H1 (cell line): Measurements from ENCODE around the gene HIVEP2. TPM values are rescaled to one million over a fixed set of nuclear protein-coding genes. Genes with fewer than 3 reads are reported as not detected.

ENCODE experiments used
- CTCF ChIA-PET: fragments of 300-600 bp; sonication (Branson Sonifier 250); formaldehyde crosslinking; loops from one replicate; lab custom pipeline; 2021; ENCODE audit not compliant: partially characterized antibody; lab: Charles Lee
- POLR2A ChIA-PET: fragments of 300-600 bp; sonication (Branson Sonifier 250); formaldehyde crosslinking; loops from one replicate; lab custom pipeline; 2021; ENCODE audit warnings: inconsistent platforms; ENCODE audit not compliant: partially characterized antibody; lab: Charles Lee
- DNase-seq, 2 experiments: peaks; one replicate each; pipeline versions ENCODE4 v3.0.0 to v3.0.0-alpha.2; 2010 to 2022; ENCODE audit warnings: low spot score in 2 of 2, low read depth in 1 of 2, mixed read lengths in 1 of 2
- FAIRE-seq: peaks from 2 replicates; lab custom pipeline; 2011; peaks lifted over from hg19 to GRCh38; lab: Jason Lieb, UNC
- H2AFZ ChIP-seq: 2 replicates; pipeline ENCODE4 v1.8.1; 2012; ENCODE audit warnings: low read length, inconsistent platforms
- H2AK5ac ChIP-seq: 2 replicates; pipeline ENCODE4 v1.6.1; 2013; ENCODE audit warnings: low read depth, low read length
- H2BK120ac ChIP-seq: replicated peaks from 2 replicates; pipeline ENCODE3; 2013; ENCODE audit warnings: low read depth, low read length, inconsistent platforms
- H2BK12ac ChIP-seq: 2 replicates; pipeline ENCODE4 v1.6.1; 2013; ENCODE audit warnings: low read depth, low read length
- H2BK15ac ChIP-seq: 2 replicates; pipeline ENCODE4 v1.6.1; 2013; ENCODE audit warnings: low read length
- H2BK20ac ChIP-seq: 2 replicates; pipeline ENCODE4 v1.6.1; 2013; ENCODE audit warnings: low read length
- H2BK5ac ChIP-seq: 2 replicates; pipeline ENCODE4 v1.6.1; 2013; ENCODE audit warnings: low read depth, low read length
- H3K14ac ChIP-seq: 2 replicates; pipeline ENCODE4 v1.6.1; 2013; ENCODE audit warnings: inconsistent platforms; ENCODE audit not compliant: insufficient read length
- H3K18ac ChIP-seq: 2 replicates; pipeline ENCODE4 v1.6.1; 2013; ENCODE audit warnings: low read length; ENCODE audit errors: extremely low read depth
- H3K23ac ChIP-seq: 2 replicates; pipeline ENCODE4 v1.6.1; 2013; ENCODE audit warnings: inconsistent platforms; ENCODE audit not compliant: insufficient read length
- H3K23me2 ChIP-seq: 2 replicates; pipeline ENCODE4 v1.6.1; 2013; ENCODE audit warnings: low read depth, low read length
- H3K27ac ChIP-seq: 2 replicates; pipeline ENCODE4 v1.6.1; 2011; ENCODE audit warnings: low read depth, low read length, inconsistent platforms
- H3K27me3 ChIP-seq, 4 experiments: replicated peaks in 1 of 4; 1 replicate in 1 of 4; 2 replicates in 3 of 4; pipeline versions ENCODE4 v1.6.1 to v1.8.1; 2011 to 2013; ENCODE audit warnings: low read length in 3 of 4, mild to moderate bottlenecking in 3 of 4, inconsistent platforms in 2 of 4, mixed read lengths in 2 of 4, moderate library complexity in 1 of 4; ENCODE audit not compliant: control insufficient read depth in 3 of 4, insufficient read depth in 3 of 4; ENCODE audit errors: extremely low read depth in 1 of 4
- H3K36me3 ChIP-seq, 4 experiments: 2 replicates each; pipeline versions ENCODE4 v1.6.1 to v1.8.1; 2011 to 2013; ENCODE audit warnings: mild to moderate bottlenecking in 4 of 4, low read length in 3 of 4, moderate library complexity in 2 of 4, control low read depth in 1 of 4, inconsistent platforms in 1 of 4; ENCODE audit not compliant: insufficient read depth in 4 of 4, control insufficient read depth in 2 of 4
- H3K4ac ChIP-seq: replicated peaks from 2 replicates; pipeline ENCODE3; 2013; ENCODE audit warnings: low read length, low read depth, mixed read lengths, inconsistent platforms; ENCODE audit not compliant: insufficient read length
- H3K4me1 ChIP-seq, 4 experiments: replicated peaks in 1 of 4; 1 replicate in 1 of 4; 2 replicates in 3 of 4; pipeline versions ENCODE4 v1.6.1 to v1.8.1; 2011 to 2013; ENCODE audit warnings: low read length in 3 of 4, inconsistent platforms in 2 of 4, mixed read lengths in 1 of 4; ENCODE audit not compliant: insufficient read depth in 4 of 4, control insufficient read depth in 3 of 4
- H3K4me2 ChIP-seq, 2 experiments: 2 replicates each; pipeline versions ENCODE4 v1.6.1 to v1.8.1; 2011 to 2013; ENCODE audit warnings: low read depth in 2 of 2, low read length in 2 of 2, control low read depth in 1 of 2, inconsistent platforms in 1 of 2, mild to moderate bottlenecking in 1 of 2; ENCODE audit not compliant: insufficient read depth in 1 of 2
- H3K4me3 ChIP-seq, 4 experiments: fragments of 200-600, 300-600 bp in 1 of 4; sonication (generic), shearing (Covaris generic), sonication (Bioruptor Twin) in 1 of 4; 2 replicates each; pipeline versions ENCODE4 v1.5.1 to v1.8.1; 2011 to 2016; ENCODE audit warnings: low read length in 4 of 4, low read depth in 3 of 4, control low read depth in 2 of 4, inconsistent platforms in 2 of 4, mild to moderate bottlenecking in 2 of 4, mixed read lengths in 1 of 4, moderate library complexity in 1 of 4; ENCODE audit not compliant: insufficient read depth in 2 of 4; ENCODE audit errors: extremely low read depth in 1 of 4
- H3K56ac ChIP-seq: replicated peaks from 2 replicates; pipeline ENCODE3; 2013; ENCODE audit warnings: low read depth, mild to moderate bottlenecking, mixed read lengths, low read length, inconsistent platforms; ENCODE audit not compliant: insufficient read length
- H3K79me1 ChIP-seq: 2 replicates; pipeline ENCODE4 v1.6.1; 2013; ENCODE audit warnings: low read depth, low read length, control low read depth
- H3K79me2 ChIP-seq, 2 experiments: 2 replicates each; pipeline versions ENCODE4 v1.6.1 to v1.8.1; 2012 to 2013; ENCODE audit warnings: low read length in 2 of 2, mild to moderate bottlenecking in 2 of 2, inconsistent platforms in 1 of 2; ENCODE audit not compliant: insufficient read depth in 2 of 2, control insufficient read depth in 1 of 2
- H3K9ac ChIP-seq, 4 experiments: replicated peaks in 1 of 4; 1 replicate in 1 of 4; 2 replicates in 3 of 4; pipeline versions ENCODE4 v1.6.1 to v1.8.1; 2011 to 2013; ENCODE audit warnings: low read depth in 3 of 4, low read length in 3 of 4, control low read depth in 2 of 4, mild to moderate bottlenecking in 2 of 4, moderate library complexity in 2 of 4, inconsistent platforms in 1 of 4; ENCODE audit errors: extremely low read depth in 1 of 4
- H3K9me3 ChIP-seq, 2 experiments: 2 replicates each; pipeline versions ENCODE4 v1.6.1 to v1.8.1; 2012 to 2013; ENCODE audit warnings: mild to moderate bottlenecking in 2 of 2, moderate library complexity in 2 of 2, control low read depth in 1 of 2, inconsistent platforms in 1 of 2, low read depth in 1 of 2, low read length in 1 of 2, mixed read lengths in 1 of 2; ENCODE audit not compliant: insufficient read depth in 2 of 2
- H4K20me1 ChIP-seq, 2 experiments: replicated peaks in 1 of 2; 2 replicates each; pipeline versions ENCODE3 to v1.8.1; 2011 to 2013; ENCODE audit warnings: inconsistent platforms in 2 of 2, low read length in 2 of 2, mild to moderate bottlenecking in 1 of 2; ENCODE audit not compliant: insufficient read depth in 2 of 2, control insufficient read depth in 1 of 2
- H4K5ac ChIP-seq: 2 replicates; pipeline ENCODE4 v1.6.1; 2013; ENCODE audit warnings: low read length, low read depth, mixed read lengths, inconsistent platforms; ENCODE audit not compliant: insufficient read length
- H4K8ac ChIP-seq: 2 replicates; pipeline ENCODE4 v1.8.0; 2013; ENCODE audit warnings: mild to moderate bottlenecking, moderate library complexity, low read length, inconsistent platforms; ENCODE audit not compliant: insufficient read depth; ENCODE audit errors: extremely low read depth
- H4K91ac ChIP-seq: replicated peaks from 2 replicates; pipeline ENCODE3; 2013; ENCODE audit warnings: low read length, mixed read lengths, inconsistent platforms; ENCODE audit not compliant: insufficient read length
- BRCA1 ChIP-seq: IDR thresholded peaks from 2 replicates; pipeline ENCODE4 v1.6.1; 2012; ENCODE audit warnings: low read depth, low read length, improper control_type of control experiment
- KDM4A ChIP-seq: IDR thresholded peaks from one replicate; pipeline ENCODE4 v1.7.1; 2012; ENCODE audit warnings: low read depth, mild to moderate bottlenecking, moderate library complexity, low read length, inconsistent platforms; ENCODE audit not compliant: severe bottlenecking
- RXRA ChIP-seq: IDR thresholded peaks from 2 replicates; pipeline ENCODE4 v1.6.1; 2011; ENCODE audit warnings: low read depth, mild to moderate bottlenecking, low read length, moderate library complexity; ENCODE audit not compliant: insufficient read depth
- SIX5 ChIP-seq: IDR thresholded peaks from 2 replicates; pipeline ENCODE4 v1.6.1; 2011; ENCODE audit warnings: mild to moderate bottlenecking, low read depth, low read length
- USF2 ChIP-seq: IDR thresholded peaks from 2 replicates; pipeline ENCODE4 v1.6.1; 2011; ENCODE audit warnings: low read length, improper control_type of control experiment
- WGBS, 2 experiments: shearing (Covaris generic) in 1 of 2; methylation state at CpG; one replicate each; pipeline versions ENCODE4 v1.1.6 to v1.1.7; 2013 to 2015; ENCODE audit warnings: low lambda C conversion rate in 2 of 2, mixed read lengths in 2 of 2, inconsistent platforms in 1 of 2, low coverage in 1 of 2, missing lambda C conversion rate in 1 of 2; ENCODE audit not compliant: insufficient replicate concordance in 2 of 2, insufficient coverage in 1 of 2, insufficient read length in 1 of 2; ENCODE audit errors: extremely low coverage in 1 of 2, missing lambda C conversion rate in 1 of 2; 5-methylcytosine and 5-hydroxymethylcytosine counted together
- polyA plus RNA-seq, 7 experiments: library from polyadenylated mRNA; depleted of rRNA in 3 of 7; stranded (reverse) in 5 of 7; unstranded in 2 of 7; fragments of >200 nt in 5 of 7; fragments of 200-250 nt in 2 of 7; gene quantifications; 1 replicate in 5 of 7; 2 replicates in 1 of 7; 4 replicates in 1 of 7; pipeline versions ENCODE4 v1.2.1 to v1.2.3, GENCODE V29; 2011 to 2013; ENCODE audit warnings: missing spikeins in 2 of 7, mixed read lengths in 2 of 7
- total RNA-seq: library from RNA; stranded (reverse); fragmentation: NEBNext Ultra II Directional; extraction: Animal tissue kit (Norgen Biotek cat#: 25700); gene quantifications from 2 replicates; pipeline ENCODE4 v1.2.1, GENCODE V29; 2021

HIVEP2 gene
- total and polyA plus RNA-seq, 2 of the 8 experiments (the other 6 are each of a cell fraction or from before 2014, with no cell fraction given) = 2.2 to 6.1 TPM

- no peaks in the 10 kb centered on the region for H3K36me3 ChIP-seq
- H2BK15ac ChIP-seq = no peak overlapping the region
- H3K4me2 ChIP-seq = no peak overlapping the region
- no peak overlapping the region for H3K56ac ChIP-seq
- no peak overlapping the region for H4K8ac ChIP-seq
- no peak overlapping the region for H2BK5ac ChIP-seq
- H3K4me1 ChIP-seq = peaks cover 0 to 3% (median 1%) of the 10 kb centered on the region in 4 experiments; a peak in 2 of 7 replicates
- H2BK20ac ChIP-seq = no peak overlapping the region
- no peak overlapping the region for H3K18ac ChIP-seq
- DNase-seq (no peak), FAIRE-seq (no peak)
- H3K4me3 ChIP-seq = no peak overlapping the region
- no peak overlapping the region for H3K9ac ChIP-seq
- no peaks in the 10 kb centered on the region for H3K23me2 ChIP-seq
- no peak overlapping the region for H2BK12ac ChIP-seq
- no peak overlapping the region for H4K5ac ChIP-seq
- no peak overlapping the region for H2AK5ac ChIP-seq
- no peaks in the 10 kb centered on the region for H4K20me1 ChIP-seq
- H2AFZ ChIP-seq = no peak overlapping the region
- H3K27me3 ChIP-seq = no peaks in the 10 kb centered on the region
- no peaks in the 10 kb centered on the region for H3K79me2 ChIP-seq
- POLR2A ChIA-PET = no interaction called here
- 90% methylated on average over 4 of the region's 4 CpGs; no CpG with 5 or more reads in 1 of the 2 experiments for WGBS, 2 experiments
- H3K27ac ChIP-seq = no peak overlapping the region
- H3K14ac ChIP-seq = no peak overlapping the region
- no peaks in the 10 kb centered on the region for H3K79me1 ChIP-seq
- no peak overlapping the region for H4K91ac ChIP-seq
- H3K9me3 ChIP-seq = no peaks in the 10 kb centered on the region
- CTCF ChIA-PET = no interaction called here
- H2BK120ac ChIP-seq = no peak overlapping the region
- H3K23ac ChIP-seq = no peak overlapping the region
- no peak overlapping the region for H3K4ac ChIP-seq
- no peak for TF ChIP-seq USF2
- no peak for TF ChIP-seq BRCA1
- no peak for TF ChIP-seq SIX5
- TF ChIP-seq RXRA = no peak
- no peak for TF ChIP-seq KDM4A
Observed at GRCh38 chr6:142740449-142740848, 204.5 kb downstream of the HIVEP2 start.
